HepG2 (cell line): ENCODE measurements around the gene KANK4. TPM values are rescaled to one million over a fixed set of nuclear protein-coding genes. Genes with fewer than 3 reads are reported as not detected.

Source experiments
- CAMTA2 ChIP-seq: sonication (generic); formaldehyde crosslinking; IDR thresholded peaks from 2 replicates; pipeline ENCODE4 v1.4.0; 2020; ENCODE audit warnings: mild to moderate bottlenecking, missing genetic modification reagents, borderline replicate concordance
- CCAR2 ChIP-seq: fragments of 200-400 bp; formaldehyde crosslinking; optimal IDR thresholded peaks from 2 replicates; pipeline ENCODE3; 2018; ENCODE audit warnings: low read depth, mild to moderate bottlenecking, low read length, moderate library complexity
- EEA1 ChIP-seq: sonication (generic); formaldehyde crosslinking; IDR thresholded peaks from 2 replicates; pipeline ENCODE4 v1.5.1; 2020; ENCODE audit warnings: mild to moderate bottlenecking, missing genetic modification reagents, borderline replicate concordance
- NAIF1 ChIP-seq: sonication (generic); formaldehyde crosslinking; IDR thresholded peaks from 2 replicates; pipeline ENCODE4 v1.5.0; 2020; ENCODE audit warnings: mild to moderate bottlenecking, missing genetic modification reagents, borderline replicate concordance
- PTBP1 ChIP-seq: fragments of 200-400 bp; formaldehyde crosslinking; IDR thresholded peaks from 2 replicates; pipeline ENCODE4 v1.6.1; 2018; ENCODE audit warnings: low read length, low read depth; ENCODE audit not compliant: poor library complexity, severe bottlenecking
- RXRA ChIP-seq: sonication (generic); formaldehyde crosslinking; IDR thresholded peaks from 2 replicates; pipeline ENCODE4 v1.5.1; 2020; ENCODE audit warnings: missing genetic modification reagents
- SNAI1 ChIP-seq: sonication (generic); formaldehyde crosslinking; IDR thresholded peaks from 2 replicates; pipeline ENCODE4 v1.5.0; 2020; ENCODE audit warnings: mild to moderate bottlenecking, missing genetic modification reagents, borderline replicate concordance
- TBX2 ChIP-seq: sonication (generic); formaldehyde crosslinking; IDR thresholded peaks from 2 replicates; pipeline ENCODE4 v1.5.0; 2020; ENCODE audit warnings: missing genetic modification reagents, mild to moderate bottlenecking, borderline replicate concordance
- ZNF264 ChIP-seq: sonication (generic); formaldehyde crosslinking; IDR thresholded peaks from 2 replicates; pipeline ENCODE4 v1.4.0; 2020; ENCODE audit warnings: missing genetic modification reagents
- ZNF44 ChIP-seq: sonication (generic); formaldehyde crosslinking; IDR thresholded peaks from 2 replicates; pipeline ENCODE4 v1.5.1; 2020; ENCODE audit warnings: mild to moderate bottlenecking, missing genetic modification reagents
- ZNF510 ChIP-seq: sonication (generic); formaldehyde crosslinking; IDR thresholded peaks from 2 replicates; pipeline ENCODE4 v1.4.0; 2020; ENCODE audit warnings: low read depth, mild to moderate bottlenecking, missing genetic modification reagents
- ZNF644 ChIP-seq: IDR thresholded peaks from 2 replicates; pipeline ENCODE4 v1.6.1; 2016; ENCODE audit warnings: low read depth
- ZNF709 ChIP-seq: sonication (generic); formaldehyde crosslinking; IDR thresholded peaks from 2 replicates; pipeline ENCODE4 v1.5.0; 2020; ENCODE audit warnings: mild to moderate bottlenecking, missing genetic modification reagents
- ZNF83 ChIP-seq: sonication (generic); formaldehyde crosslinking; IDR thresholded peaks from 2 replicates; pipeline ENCODE4 v1.4.0; 2020; ENCODE audit warnings: missing genetic modification reagents, mild to moderate bottlenecking, borderline replicate concordance
- ZNF839 ChIP-seq: sonication (generic); formaldehyde crosslinking; IDR thresholded peaks from 2 replicates; pipeline ENCODE4 v1.4.0; 2020; ENCODE audit warnings: missing genetic modification reagents, mild to moderate bottlenecking, borderline replicate concordance
- ZSCAN21 ChIP-seq: sonication (generic); formaldehyde crosslinking; IDR thresholded peaks from 2 replicates; pipeline ENCODE4 v1.8.0; 2022; ENCODE audit warnings: mild to moderate bottlenecking, missing genetic modification reagents, moderate library complexity, borderline replicate concordance
- ZSCAN31 ChIP-seq: sonication (generic); formaldehyde crosslinking; IDR thresholded peaks from 2 replicates; pipeline ENCODE4 v1.5.0; 2020; ENCODE audit warnings: low read depth, mild to moderate bottlenecking, missing genetic modification reagents
- polyA plus RNA-seq, 8 experiments: library from polyadenylated mRNA; depleted of rRNA in 3 of 8; stranded (reverse) in 7 of 8; unstranded in 1 of 8; fragments of >200 nt; fragmentation: Illumina TruSeq in 4 of 8; extraction: Trizol in 4 of 8; gene quantifications; 2 replicates each; pipeline versions ENCODE4 v1.2.1 to v1.2.3, GENCODE V29; 2011 to 2016; ENCODE audit warnings: low read depth in 4 of 8, missing spikeins in 1 of 8, mixed read lengths in 1 of 8; ENCODE audit not compliant: insufficient read depth in 1 of 8
- total RNA-seq, 5 experiments: library from RNA; depleted of rRNA; stranded (reverse); fragments of >200 nt; fragmentation: Illumina TruSeq; extraction: Trizol; gene quantifications; 2 replicates each; pipeline ENCODE4 v1.2.3, GENCODE V29; 2016; ENCODE audit warnings: low read depth in 1 of 5
- TF ChIP-seq, protein P1 (sequence below): sonication (generic); formaldehyde crosslinking; IDR thresholded peaks from 2 replicates; pipeline ENCODE4 v1.9.0; 2021; ENCODE audit warnings: missing genetic modification reagents, mild to moderate bottlenecking, borderline replicate concordance
- TF ChIP-seq, protein P2 (sequence below): sonication (generic); formaldehyde crosslinking; IDR thresholded peaks from 2 replicates; pipeline ENCODE4 v1.4.0; 2020; ENCODE audit warnings: missing genetic modification reagents, borderline replicate concordance
- TF ChIP-seq, protein P3 (sequence below): sonication (generic); formaldehyde crosslinking; IDR thresholded peaks from 2 replicates; pipeline ENCODE4 v1.4.0; 2020; ENCODE audit warnings: missing genetic modification reagents, borderline replicate concordance
- TF ChIP-seq, protein P4 (sequence below): sonication (generic); formaldehyde crosslinking; IDR thresholded peaks from 2 replicates; pipeline ENCODE4 v1.4.0; 2020; ENCODE audit warnings: missing genetic modification reagents; ENCODE audit errors: not compliant biosample characterization

KANK4 gene
- total and polyA plus RNA-seq, 2 of the 13 experiments (the other 11 are each of a cell fraction or from before 2014, with no cell fraction given) = 16.1 to 25.7 TPM

DNA sequence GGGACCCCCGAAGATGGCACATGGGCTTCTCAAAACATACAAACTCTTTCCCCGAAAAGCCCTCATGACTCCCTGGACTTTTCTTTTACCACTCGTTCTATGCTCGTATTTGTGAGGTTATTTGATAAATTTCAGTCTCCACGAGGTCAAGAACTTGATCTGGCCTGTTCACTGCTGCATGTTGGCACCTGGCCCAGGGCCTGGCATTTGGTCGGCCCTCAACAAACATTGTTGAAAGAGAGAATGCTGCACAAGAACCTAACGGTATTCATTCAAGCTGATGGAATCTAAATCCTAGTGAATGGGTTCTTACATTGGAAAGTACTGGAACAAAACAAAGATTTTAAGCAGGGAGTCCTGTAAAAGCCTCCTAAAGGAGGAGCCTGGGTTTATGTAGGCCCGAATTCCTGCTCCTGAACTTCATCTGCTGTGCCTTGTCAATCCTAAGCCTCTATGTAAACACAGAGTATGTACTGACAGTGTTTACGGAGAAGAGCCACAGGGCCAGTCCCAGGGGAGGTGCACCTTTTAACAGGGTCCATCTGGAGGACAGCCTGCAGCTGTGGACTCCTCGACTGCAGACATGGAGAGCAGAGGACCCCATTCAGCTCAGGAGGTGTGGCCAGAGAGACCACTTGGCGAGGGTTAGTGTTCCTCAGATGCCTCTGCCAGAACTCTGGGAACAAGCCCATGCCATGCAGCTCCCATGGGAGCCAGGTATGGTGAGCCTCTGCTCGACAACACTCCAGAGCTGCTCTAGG, 77.7 kb downstream of the KANK4 start (continued):
- no peak for TF ChIP-seq EEA1 (CRISPR knock-in tag)
- TF ChIP-seq ZSCAN21 (CRISPR knock-in tag) = 0 out of 2 replicates have a peak, but pooled peaks have one; percentile 54
- TF ChIP-seq, protein P1, sequence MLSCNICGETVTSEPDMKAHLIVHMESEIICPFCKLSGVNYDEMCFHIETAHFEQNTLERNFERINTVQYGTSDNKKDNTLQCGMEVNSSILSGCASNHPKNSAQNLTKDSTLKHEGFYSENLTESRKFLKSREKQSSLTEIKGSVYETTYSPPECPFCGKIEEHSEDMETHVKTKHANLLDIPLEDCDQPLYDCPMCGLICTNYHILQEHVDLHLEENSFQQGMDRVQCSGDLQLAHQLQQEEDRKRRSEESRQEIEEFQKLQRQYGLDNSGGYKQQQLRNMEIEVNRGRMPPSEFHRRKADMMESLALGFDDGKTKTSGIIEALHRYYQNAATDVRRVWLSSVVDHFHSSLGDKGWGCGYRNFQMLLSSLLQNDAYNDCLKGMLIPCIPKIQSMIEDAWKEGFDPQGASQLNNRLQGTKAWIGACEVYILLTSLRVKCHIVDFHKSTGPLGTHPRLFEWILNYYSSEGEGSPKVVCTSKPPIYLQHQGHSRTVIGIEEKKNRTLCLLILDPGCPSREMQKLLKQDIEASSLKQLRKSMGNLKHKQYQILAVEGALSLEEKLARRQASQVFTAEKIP (CRISPR knock-in tag) = no peak
- TF ChIP-seq ZNF839 = no peak
- no peak for TF ChIP-seq NAIF1 (CRISPR knock-in tag)
- no peak for TF ChIP-seq ZNF709 (CRISPR knock-in tag)
- TF ChIP-seq, protein P2, sequence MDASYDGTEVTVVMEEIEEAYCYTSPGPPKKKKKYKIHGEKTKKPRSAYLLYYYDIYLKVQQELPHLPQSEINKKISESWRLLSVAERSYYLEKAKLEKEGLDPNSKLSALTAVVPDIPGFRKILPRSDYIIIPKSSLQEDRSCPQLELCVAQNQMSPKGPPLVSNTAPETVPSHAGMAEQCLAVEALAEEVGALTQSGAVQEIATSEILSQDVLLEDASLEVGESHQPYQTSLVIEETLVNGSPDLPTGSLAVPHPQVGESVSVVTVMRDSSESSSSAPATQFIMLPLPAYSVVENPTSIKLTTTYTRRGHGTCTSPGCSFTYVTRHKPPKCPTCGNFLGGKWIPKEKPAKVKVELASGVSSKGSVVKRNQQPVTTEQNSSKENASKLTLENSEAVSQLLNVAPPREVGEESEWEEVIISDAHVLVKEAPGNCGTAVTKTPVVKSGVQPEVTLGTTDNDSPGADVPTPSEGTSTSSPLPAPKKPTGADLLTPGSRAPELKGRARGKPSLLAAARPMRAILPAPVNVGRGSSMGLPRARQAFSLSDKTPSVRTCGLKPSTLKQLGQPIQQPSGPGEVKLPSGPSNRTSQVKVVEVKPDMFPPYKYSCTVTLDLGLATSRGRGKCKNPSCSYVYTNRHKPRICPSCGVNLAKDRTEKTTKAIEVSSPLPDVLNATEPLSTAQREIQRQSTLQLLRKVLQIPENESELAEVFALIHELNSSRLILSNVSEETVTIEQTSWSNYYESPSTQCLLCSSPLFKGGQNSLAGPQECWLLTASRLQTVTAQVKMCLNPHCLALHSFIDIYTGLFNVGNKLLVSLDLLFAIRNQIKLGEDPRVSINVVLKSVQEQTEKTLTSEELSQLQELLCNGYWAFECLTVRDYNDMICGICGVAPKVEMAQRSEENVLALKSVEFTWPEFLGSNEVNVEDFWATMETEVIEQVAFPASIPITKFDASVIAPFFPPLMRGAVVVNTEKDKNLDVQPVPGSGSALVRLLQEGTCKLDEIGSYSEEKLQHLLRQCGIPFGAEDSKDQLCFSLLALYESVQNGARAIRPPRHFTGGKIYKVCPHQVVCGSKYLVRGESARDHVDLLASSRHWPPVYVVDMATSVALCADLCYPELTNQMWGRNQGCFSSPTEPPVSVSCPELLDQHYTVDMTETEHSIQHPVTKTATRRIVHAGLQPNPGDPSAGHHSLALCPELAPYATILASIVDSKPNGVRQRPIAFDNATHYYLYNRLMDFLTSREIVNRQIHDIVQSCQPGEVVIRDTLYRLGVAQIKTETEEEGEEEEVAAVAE (CRISPR knock-in tag) = no peak
- TF ChIP-seq ZNF644 (CRISPR knock-in tag) = peak; percentile 37; the same call in 1 of the 2 replicates
- no peak for TF ChIP-seq CAMTA2 (CRISPR knock-in tag)
- 0 out of 2 replicates have a peak, but pooled peaks have one; percentile 49 for TF ChIP-seq SNAI1 (CRISPR knock-in tag)
- TF ChIP-seq TBX2 (CRISPR knock-in tag) = peak; percentile 82
- TF ChIP-seq, protein P3, sequence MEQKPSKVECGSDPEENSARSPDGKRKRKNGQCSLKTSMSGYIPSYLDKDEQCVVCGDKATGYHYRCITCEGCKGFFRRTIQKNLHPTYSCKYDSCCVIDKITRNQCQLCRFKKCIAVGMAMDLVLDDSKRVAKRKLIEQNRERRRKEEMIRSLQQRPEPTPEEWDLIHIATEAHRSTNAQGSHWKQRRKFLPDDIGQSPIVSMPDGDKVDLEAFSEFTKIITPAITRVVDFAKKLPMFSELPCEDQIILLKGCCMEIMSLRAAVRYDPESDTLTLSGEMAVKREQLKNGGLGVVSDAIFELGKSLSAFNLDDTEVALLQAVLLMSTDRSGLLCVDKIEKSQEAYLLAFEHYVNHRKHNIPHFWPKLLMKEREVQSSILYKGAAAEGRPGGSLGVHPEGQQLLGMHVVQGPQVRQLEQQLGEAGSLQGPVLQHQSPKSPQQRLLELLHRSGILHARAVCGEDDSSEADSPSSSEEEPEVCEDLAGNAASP (CRISPR knock-in tag) = no peak; the same call in 1 of the 2 replicates
- TF ChIP-seq CCAR2 = no peak
- TF ChIP-seq ZNF264 (CRISPR knock-in tag) = no peak
- TF ChIP-seq ZNF83 (CRISPR knock-in tag) = no peak
- TF ChIP-seq ZSCAN31 (CRISPR knock-in tag) = peak; percentile 72
- no peak for TF ChIP-seq PTBP1
- no peak for TF ChIP-seq ZNF44 (CRISPR knock-in tag)
- TF ChIP-seq ZNF510 = 0 out of 2 replicates have a peak, but pooled peaks have one; percentile 59
- TF ChIP-seq RXRA (CRISPR knock-in tag) = peak; percentile 56
- TF ChIP-seq, protein P4, sequence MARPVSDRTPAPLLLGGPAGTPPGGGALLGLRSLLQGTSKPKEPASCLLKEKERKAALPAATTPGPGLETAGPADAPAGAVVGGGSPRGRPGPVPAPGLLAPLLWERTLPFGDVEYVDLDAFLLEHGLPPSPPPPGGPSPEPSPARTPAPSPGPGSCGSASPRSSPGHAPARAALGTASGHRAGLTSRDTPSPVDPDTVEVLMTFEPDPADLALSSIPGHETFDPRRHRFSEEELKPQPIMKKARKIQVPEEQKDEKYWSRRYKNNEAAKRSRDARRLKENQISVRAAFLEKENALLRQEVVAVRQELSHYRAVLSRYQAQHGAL (CRISPR knock-in tag) = no peak
